Gastrocnemius medialis (tissue), 4 donors: ENCODE results near the gene ARID1B.

Experiments
- CTCF ChIP-seq, 5 experiments: fragments of 450-650 bp in 3 of 5; fragments of 200-600 bp in 2 of 5; sonication (generic) in 2 of 5; IDR thresholded peaks in 4 of 5; conservative IDR thresholded peaks in 1 of 5; 1 replicate in 4 of 5; 2 replicates in 1 of 5; pipeline ENCODE4 v1.5.1; 2016 to 2019; ENCODE audit warnings: antibody characterized with exemption in 5 of 5, mild to moderate bottlenecking in 3 of 5, moderate library complexity in 3 of 5
- POLR2A ChIP-seq, 2 donors: fragments of 450-650 bp; IDR thresholded peaks; one replicate each; pipeline ENCODE4 v1.6.1; 2017; ENCODE audit warnings: antibody characterized with exemption in 2 of 2, mild to moderate bottlenecking in 2 of 2, moderate library complexity in 2 of 2

DNA sequence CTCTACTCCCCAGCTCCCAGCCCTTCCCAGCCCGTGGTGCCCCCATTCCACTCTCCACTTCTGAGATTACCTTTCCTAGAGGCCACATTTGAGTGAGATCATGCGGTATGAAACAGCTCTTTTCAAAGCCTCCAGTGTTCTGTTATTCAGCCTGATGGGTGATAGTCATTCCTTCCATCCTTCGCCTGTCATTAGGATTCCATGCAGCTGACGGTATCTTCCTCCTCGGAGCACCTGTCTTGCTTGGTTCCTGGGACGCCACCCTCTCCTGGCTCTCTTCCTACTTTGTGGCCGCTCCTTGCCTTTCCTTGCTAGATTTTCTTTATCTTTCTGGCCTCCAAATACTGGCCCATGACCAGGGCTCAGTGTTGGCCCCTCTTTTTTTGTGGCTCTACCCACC, 137.0 kb downstream of the ARID1B start:
- TF ChIP-seq CTCF (IDR thresholded peaks at IDR 0.05 in 4 of 5, conservative IDR thresholded peaks at IDR 0.05 in 1 of 5) (no peak), POLR2A (IDR thresholded peaks at IDR 0.05) (no peak)
